Stimulated activated effector memory CD8-positive, alpha-beta T cell treated with anti-CD3 and anti-CD28 coated beads, Interleukin-12 subunit alpha, Interleukin-12 subunit beta, amount 100 ng/mL, for 72 hours (primary cell): Measurements from ENCODE around the gene PPP1R9B.

Source experiments
- ATAC-seq: fragments of 150-1000 bp; cut with Tn5 transposase; 2 replicates; pipeline ENCODE4 v1.10.0; 2021
- DNase-seq, 2 donors: peaks; one replicate each; pipeline ENCODE4 v3.0.0; 2021 to 2022; ENCODE audit warnings: low spot score in 2 of 2
- H3K27ac Mint-ChIP-seq: one replicate; pipeline ENCODE4 v1.8.0; 2022; ENCODE audit warnings: mild to moderate bottlenecking, mixed read lengths
- H3K36me3 Mint-ChIP-seq: one replicate; pipeline ENCODE4 v1.8.0; 2022; ENCODE audit warnings: mild to moderate bottlenecking, mixed read lengths
- H3K4me1 Mint-ChIP-seq: one replicate; pipeline ENCODE4 v1.8.0; 2022; ENCODE audit warnings: mixed read lengths
- H3K4me3 Mint-ChIP-seq: one replicate; pipeline ENCODE4 v1.8.0; 2022; ENCODE audit warnings: mild to moderate bottlenecking, mixed read lengths
- H3K9me3 Mint-ChIP-seq: one replicate; pipeline ENCODE4 v1.8.0; 2022; ENCODE audit warnings: mixed read lengths

The PPP1R9B gene

DNA sequence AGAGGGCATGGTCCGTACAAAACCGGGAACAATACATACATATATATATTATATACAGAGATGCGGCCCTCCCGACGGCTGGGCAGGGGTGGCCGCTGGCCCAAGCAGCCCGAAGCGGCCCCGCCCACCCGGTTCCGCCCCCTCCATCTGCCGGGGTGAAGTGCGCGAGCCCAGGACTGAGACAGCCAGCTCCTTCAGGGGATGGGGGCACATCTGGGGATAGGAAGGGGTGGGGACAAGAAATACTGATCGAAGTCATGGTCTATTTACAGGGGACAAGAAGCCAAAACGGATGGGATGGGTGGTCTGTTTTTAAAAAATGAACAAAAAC, 16.7 kb downstream of the PPP1R9B start:
- Mint-ChIP-seq H3K9me3 (no peaks in the 10 kb centered on the region), H3K4me1 (peaks cover 48% of the 10 kb centered on the region), H3K4me3 (no peak overlapping the region), H3K27ac (no peak overlapping the region), H3K36me3 (peaks cover 72% of the 10 kb centered on the region)
- no peak for DNase-seq
- no peak for ATAC-seq

DNA sequence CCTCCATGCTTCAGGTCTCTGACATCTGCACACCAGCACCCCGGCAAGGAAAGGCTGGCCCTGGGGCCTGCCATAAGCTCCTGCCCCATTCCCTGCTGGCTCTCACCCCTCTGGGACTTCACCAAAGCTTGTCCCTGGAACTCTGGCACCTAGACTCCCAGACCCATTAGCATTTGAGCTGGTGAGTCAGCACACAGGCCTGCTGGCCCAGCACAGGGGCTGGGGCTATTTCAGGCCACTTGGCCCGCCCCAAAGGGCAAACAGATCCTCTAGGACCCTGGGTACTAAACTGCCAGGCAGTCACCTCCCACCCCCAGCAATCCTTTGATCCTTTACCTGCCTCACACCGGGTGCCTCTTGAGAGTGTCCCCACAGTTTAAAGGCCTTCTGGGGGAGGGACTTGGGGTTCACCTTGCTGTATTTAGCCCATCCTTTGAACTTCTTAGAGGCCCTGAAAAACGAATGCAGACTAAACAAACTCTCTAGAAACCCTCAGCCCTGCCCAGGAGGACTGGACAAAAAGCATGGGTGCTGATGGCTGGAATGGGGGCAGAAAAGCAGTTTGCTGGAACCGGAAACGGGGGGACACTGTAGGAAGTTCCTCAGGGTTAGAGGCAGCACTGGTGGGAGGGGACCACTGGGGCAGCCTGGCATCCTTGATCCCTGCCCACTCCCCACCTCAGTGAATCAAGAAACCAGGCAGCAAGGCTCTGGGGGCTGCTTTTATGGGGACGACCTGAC, 17.3 kb downstream of the PPP1R9B start:
- no peak overlapping the region for H3K4me3 Mint-ChIP-seq
- H3K9me3 Mint-ChIP-seq = no peaks in the 10 kb centered on the region
- peaks cover 53% of the 10 kb centered on the region for H3K4me1 Mint-ChIP-seq
- ATAC-seq (no peak), DNase-seq (no peak)
- peaks cover 72% of the 10 kb centered on the region for H3K36me3 Mint-ChIP-seq
- no peak overlapping the region for H3K27ac Mint-ChIP-seq

DNA sequence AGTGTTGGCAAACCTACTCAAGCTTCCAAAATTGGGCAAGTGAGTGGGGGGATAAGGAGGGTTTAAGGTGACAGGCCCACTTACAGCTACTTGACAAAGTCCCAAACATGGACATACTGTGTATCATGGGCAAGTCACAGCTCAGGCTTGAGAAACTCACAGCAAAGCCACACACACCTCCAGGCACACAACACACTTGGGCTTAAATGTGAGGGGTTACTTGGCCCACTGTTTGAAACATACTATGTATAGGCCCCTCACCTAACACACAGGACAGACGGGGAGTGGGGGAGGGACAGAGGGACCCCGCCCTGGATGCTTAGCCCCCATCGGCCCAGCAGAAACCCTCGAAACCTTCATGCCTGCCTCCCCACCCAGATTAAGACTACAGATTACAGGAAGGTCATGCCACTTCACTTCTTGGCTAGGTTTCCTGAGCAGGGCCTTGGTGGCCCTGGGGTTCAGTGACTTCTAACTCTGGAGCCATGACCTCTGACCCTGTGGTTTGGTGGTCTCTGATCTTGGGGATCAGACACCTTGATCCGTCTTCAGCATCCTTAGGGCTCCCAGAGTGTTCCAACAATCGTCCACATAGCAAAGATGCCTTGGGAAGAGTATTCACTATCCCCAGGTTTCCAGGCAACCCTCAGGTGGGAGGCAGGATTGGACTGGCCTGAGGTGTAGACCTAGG, 18.2 kb downstream of the PPP1R9B start:
- H3K36me3 Mint-ChIP-seq = peaks cover 63% of the 10 kb centered on the region
- peak overlapping the region; percentile 88 for H3K27ac Mint-ChIP-seq
- H3K4me1 Mint-ChIP-seq = peaks cover 52% of the 10 kb centered on the region
- no peaks in the 10 kb centered on the region for H3K9me3 Mint-ChIP-seq
- ATAC-seq (no peak), DNase-seq (no peak)
- H3K4me3 Mint-ChIP-seq = no peak overlapping the region

DNA sequence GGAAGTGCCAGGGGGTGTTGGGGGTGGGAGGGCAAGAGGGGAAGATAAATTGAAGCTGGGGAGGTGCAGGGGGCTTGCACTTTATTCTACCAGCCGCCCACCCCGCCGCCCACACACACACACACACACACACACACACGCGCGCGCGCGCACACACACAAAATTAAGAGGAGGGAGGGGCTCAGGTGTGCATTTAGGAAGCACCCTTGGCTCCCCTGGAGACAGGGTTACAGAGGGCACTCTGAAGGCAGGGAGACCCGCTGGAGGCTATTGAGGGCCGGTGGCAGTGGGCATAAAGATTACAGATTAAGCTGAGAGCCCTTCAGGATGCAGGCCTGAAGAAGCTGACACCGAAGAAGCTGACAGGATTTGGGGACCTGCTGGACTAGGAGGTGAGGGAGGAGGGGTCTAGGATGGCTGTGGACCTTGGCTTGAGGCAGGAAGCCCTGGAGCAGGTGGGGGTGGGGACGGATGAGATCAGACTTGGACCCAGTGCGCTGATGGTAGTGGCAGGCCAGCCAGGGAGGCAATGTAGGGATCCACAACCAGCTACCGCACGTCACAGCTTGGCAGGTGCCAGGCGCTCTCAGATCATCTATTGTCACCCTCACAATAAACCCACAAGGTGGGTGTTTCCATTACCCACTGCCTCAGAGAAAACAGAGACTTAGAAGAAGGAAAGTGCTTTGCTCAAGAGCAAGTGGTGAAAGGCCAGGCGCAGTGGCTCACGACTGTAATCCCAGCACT, 19.7 kb downstream of the PPP1R9B start:
- ATAC-seq (peak; percentile 4), DNase-seq (no peak)
- H3K36me3 Mint-ChIP-seq = peaks cover 47% of the 10 kb centered on the region
- H3K27ac Mint-ChIP-seq = peak overlapping the region; percentile 88
- no peaks in the 10 kb centered on the region for H3K9me3 Mint-ChIP-seq
- peaks cover 43% of the 10 kb centered on the region for H3K4me1 Mint-ChIP-seq
- peak overlapping the region; percentile 67 for H3K4me3 Mint-ChIP-seq

DNA sequence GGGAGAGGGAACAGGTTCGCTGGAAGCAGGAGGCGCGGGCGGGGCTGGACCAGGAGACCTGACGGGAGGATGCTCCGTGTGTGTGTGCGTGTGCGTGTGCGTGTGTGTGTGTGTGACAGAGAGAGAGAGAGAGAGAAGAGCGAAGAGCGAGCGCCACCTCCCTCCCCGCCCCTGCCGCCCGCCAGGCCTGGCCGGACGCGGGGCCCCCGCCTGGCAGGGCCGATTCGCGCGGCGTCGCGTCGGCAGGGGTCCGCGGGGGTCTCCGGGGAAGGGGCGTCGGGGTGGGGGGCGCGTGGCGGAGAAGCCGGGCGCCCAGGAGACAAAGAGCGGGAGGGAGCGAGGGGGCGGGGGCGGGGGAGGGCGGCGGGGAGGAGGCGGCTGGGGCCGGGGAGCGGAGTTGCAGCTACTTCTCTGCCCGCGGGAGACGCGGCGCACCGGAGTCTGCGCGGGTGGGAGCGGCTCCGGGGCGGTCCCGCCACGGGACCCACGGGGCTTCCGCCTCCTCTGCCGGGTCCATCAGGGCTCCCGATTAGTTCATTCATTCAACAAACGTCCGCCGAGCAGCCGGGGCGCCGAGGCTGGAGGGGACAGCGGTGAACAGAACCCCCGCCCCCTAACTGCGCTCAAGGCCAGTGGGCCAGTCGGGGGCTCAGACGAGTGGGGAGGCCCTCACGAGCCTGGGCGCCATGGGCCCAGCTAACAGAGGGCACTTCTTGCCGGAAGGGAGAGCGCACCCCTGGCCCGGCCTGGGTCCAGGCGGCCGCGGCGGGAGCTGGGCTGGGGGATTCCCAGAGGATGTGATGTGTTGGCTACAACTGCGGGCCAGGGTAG, 20.5 kb downstream of the PPP1R9B start, which contains the start of gene SAMD14:
TSS of gene SAMD14 (minus strand) at position 433 of the 831 bp plus-strand sequence. CDS start 5,201 bp downstream, outside the sequence.
- H3K4me1 Mint-ChIP-seq = peaks cover 43% of the 10 kb centered on the region
- H3K36me3 Mint-ChIP-seq = peaks cover 42% of the 10 kb centered on the region
- H3K27ac Mint-ChIP-seq = peak within 1 kb of the TSS; percentile 88
- peak; percentile 69 for ATAC-seq
- DNase-seq = peak in 1 of 2 donors; percentile 69
- no peaks in the 10 kb centered on the region for H3K9me3 Mint-ChIP-seq
- peak within 1 kb of the TSS; percentile 67 for H3K4me3 Mint-ChIP-seq

DNA sequence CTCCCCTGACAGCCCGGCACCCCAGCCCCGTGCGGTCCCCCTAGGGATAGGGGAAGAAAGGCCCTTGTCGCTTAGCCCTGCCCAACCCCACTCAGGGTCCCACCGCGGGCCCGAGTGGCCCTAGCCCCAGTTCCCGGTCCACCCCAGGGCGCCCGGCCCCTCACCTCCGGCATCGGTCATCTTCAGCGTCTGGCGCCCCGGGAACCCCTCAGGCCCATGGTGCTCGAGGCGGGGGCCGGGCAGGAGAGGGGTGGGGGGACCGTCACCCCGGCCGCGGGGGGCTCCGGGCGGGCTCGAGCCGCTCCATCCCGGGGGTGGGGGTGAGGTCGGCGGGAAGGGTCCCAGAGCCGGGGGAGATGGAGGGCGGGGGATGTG, 21.1 kb downstream of the PPP1R9B start:
- Mint-ChIP-seq H3K27ac (no peak overlapping the region), H3K9me3 (no peaks in the 10 kb centered on the region)

DNA sequence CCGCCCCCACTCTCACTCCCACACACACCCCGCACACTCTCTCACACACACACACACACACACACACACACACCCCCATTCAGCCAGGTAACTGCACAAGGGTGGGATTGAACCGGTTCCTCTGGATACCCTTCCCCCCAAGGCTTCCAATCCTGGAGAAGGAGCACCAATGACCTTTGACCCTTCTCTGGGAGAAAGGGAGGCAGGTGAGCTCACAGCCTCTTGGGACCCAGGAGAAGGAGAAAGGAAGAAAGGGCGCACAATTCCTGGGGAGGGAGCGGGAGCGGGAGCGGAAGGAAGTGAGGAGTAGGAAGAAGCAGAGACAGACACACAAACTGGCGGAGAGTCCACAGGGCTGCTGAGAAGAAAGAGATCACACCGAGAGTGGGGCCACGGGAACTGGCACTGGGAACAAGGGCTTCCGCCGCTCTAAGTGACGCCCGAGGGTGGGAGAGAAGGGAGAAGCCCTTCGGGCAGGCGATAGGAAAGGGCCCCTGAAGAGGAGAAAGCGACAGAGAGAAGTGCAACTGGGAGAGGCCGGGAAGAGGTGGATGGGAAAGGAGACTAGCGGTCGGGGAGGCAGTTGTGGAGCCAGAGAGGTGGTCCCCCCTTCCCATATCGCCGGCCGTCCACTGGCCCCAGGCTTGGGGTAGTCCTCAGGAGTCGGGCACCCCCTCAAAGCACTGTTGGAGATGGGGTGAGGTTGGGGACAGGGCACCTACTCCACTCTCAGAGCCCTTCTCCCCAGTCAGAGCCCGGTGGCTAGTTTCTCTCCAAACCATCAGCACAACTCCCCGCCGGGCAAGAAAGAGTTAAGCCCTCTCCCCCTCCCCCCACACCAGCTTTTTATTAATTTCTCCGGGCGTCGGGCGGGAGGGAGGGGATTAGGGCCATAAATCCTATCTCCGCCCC, 21.8 kb downstream of the PPP1R9B start:
- H3K27ac Mint-ChIP-seq = peak overlapping the region; percentile 50
- no peaks in the 10 kb centered on the region for H3K9me3 Mint-ChIP-seq
- peaks cover 38% of the 10 kb centered on the region for H3K4me1 Mint-ChIP-seq
- no peak for DNase-seq
- no peak for ATAC-seq
- peaks cover 31% of the 10 kb centered on the region for H3K36me3 Mint-ChIP-seq
- peak overlapping the region; percentile 67 for H3K4me3 Mint-ChIP-seq

More for the DNA sequence above, 21.1 kb downstream of the PPP1R9B start:
- no peak for DNase-seq
- peaks cover 38% of the 10 kb centered on the region for H3K36me3 Mint-ChIP-seq
- peak overlapping the region; percentile 67 for H3K4me3 Mint-ChIP-seq
- peaks cover 43% of the 10 kb centered on the region for H3K4me1 Mint-ChIP-seq
- ATAC-seq = peak; percentile 1

DNA sequence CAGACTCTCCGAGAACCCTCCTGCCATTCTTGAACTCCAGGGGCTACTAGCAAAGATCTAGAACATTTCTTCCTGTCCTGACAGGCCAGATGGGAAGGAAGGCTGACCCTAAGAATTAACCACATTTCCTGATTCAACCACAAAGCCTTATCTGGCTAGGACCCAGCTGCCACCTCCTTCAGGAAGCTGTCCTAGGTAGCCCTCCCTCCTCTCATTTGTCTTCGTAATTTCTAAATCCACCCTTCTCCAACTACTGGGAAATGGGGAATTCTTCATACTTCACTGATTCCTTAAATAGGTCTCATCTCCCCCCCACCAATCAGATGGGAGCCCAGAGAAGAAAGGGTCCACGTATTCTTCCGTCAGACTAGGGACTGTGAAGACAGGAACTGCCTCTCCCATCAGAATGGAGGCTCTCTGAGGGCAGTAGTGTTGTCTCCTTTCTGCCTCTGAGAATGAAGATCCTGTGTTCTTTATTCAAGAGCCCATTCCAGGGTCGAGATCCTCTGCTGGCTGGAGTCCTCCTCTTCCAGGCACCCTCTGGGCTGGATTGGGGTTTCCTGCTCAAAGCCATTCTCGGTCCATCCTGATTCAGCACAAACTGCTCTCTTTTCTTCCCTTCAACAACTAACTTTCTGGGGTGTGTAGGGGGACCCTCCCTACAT, 22.6 kb downstream of the PPP1R9B start:
- H3K4me1 Mint-ChIP-seq = peaks cover 38% of the 10 kb centered on the region
- no peak for ATAC-seq
- H3K27ac Mint-ChIP-seq = no peak overlapping the region
- H3K36me3 Mint-ChIP-seq = peaks cover 25% of the 10 kb centered on the region
- no peaks in the 10 kb centered on the region for H3K9me3 Mint-ChIP-seq
- DNase-seq = no peak
- H3K4me3 Mint-ChIP-seq = no peak overlapping the region

DNA sequence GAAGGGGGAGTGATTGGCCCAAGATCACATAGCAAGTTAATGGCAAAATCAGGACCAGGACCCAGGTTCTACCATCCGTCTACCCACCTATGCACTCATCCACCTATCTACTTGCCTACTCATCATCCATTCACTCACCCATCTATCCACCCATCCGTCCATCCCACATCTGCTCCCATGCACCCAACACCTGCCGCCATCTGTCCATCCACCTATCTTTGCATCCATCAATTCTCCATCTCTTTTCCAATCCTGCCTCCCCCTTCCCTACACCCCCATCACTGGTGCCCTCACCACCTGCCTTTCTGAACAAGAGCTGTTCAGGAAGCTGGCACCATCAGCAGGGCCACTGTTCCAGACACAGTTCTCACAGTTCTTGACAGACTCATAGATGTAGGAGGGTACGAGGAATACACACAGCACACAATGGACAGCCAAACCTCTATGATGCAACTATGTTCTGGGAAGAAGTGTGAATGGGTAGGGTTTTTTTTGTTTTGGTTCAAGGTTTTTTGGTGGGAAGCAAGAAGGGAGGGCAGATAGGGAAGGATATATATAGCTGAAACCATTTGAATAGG, 25.0 kb downstream of the PPP1R9B start:
- peaks cover 14% of the 10 kb centered on the region for H3K36me3 Mint-ChIP-seq
- ATAC-seq (no peak), DNase-seq (no peak)
- no peak overlapping the region for H3K4me3 Mint-ChIP-seq
- no peak overlapping the region for H3K27ac Mint-ChIP-seq
- H3K4me1 Mint-ChIP-seq = peaks cover 17% of the 10 kb centered on the region
- no peaks in the 10 kb centered on the region for H3K9me3 Mint-ChIP-seq

DNA sequence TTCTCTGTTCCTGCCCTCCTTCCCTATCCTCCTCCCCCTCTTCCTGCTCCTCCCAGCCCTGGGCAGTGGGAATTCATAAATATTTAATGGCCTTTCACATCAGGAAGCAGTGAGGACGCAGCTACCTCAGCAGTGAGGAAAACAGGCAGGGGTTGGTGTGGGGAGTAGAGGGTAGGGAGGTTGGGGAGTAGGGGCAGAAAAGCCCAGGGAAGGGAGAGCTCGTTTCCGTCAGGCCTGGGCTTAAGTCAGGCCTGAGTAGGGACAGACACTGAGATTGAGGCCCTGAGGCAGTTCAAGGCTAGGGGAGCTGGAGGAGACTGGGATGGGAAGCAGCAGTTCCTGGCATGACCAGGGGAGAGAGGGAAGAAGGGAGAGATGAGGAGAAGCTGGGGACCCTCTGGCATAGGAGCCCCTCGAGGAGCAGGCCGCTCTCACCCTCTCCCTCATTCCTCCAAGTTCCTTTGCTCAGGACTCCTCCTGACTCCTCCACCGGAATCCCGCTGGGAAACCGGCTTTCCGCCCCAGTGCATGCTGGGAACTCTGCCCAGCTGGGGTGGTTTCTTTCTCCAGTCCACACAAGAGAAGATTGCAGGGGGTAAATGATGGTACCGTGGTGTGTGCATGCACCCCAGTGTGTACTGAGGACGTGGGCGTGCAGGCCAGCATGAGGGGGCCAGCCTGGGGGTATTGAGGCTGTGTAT, 26.7 kb downstream of the PPP1R9B start:
- no peaks in the 10 kb centered on the region for H3K9me3 Mint-ChIP-seq
- ATAC-seq = no peak
- peaks cover 6% of the 10 kb centered on the region for H3K36me3 Mint-ChIP-seq
- H3K27ac Mint-ChIP-seq = no peak overlapping the region
- peaks cover 13% of the 10 kb centered on the region for H3K4me1 Mint-ChIP-seq
- no peak overlapping the region for H3K4me3 Mint-ChIP-seq
- DNase-seq = no peak

DNA sequence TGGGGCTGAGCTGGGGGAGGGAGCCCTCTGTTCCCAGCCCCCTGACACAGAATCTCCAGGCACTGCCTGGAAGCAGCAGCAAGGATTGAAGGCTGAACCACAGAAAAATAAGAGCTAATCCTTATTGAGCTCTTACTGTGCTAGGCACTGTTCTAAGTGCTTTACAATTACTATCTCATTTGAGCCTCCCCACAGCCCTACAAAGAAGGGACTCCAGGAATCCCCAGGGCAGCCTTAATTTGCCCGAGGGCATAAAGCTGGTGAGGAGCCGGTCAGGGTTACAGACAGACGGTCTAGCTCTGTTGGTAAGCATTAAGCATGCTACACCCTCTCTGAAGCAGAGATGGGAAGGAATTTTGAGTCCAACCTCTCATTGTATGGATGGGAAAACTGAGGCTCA, 27.5 kb downstream of the PPP1R9B start:
- ATAC-seq (no peak), DNase-seq (no peak)
- Mint-ChIP-seq H3K36me3 (no peaks in the 10 kb centered on the region), H3K4me3 (no peak overlapping the region), H3K4me1 (peaks cover 4% of the 10 kb centered on the region), H3K27ac (no peak overlapping the region), H3K9me3 (no peaks in the 10 kb centered on the region)

DNA sequence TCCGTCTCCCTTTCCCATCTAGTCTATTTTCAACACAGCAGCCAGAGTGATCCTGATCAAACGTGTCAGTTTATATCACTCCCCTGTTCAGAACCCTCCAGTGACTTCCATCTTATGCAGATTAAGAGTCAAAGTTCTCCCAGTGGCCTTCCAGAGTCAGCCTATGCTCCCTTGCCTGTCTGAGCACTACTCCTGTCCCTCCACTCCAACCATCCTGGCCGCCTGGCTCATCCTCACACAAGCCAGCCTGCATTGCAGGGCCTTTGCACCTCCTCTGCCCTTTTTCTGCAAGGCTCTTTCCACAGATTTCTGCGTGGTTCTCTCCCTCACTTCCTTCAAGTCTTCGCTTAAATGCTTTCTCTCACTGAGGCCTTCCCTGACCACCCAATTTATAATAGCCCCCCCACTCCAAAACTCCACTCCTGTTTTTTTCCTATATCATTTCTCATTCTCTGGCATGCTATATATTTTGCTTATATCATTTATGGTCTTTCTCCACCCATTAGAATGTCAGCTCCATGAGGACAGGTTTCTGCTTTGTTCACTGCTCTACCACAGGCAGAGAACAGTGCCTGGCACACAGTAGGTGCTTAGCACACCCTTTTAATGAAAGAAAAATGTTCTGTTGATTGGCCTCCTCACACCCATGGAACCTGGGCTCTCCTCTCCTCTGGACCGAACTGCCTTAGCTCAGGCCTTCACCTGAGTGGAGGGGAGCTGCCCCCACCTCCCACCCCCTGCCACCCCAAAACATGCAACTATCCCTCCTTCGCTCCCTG, 29.8 kb downstream of the PPP1R9B start:
- Mint-ChIP-seq H3K27ac (no peak overlapping the region), H3K4me1 (peaks cover 9% of the 10 kb centered on the region), H3K9me3 (no peaks in the 10 kb centered on the region), H3K36me3 (no peaks in the 10 kb centered on the region), H3K4me3 (no peak overlapping the region)
- no peak for ATAC-seq
- DNase-seq = no peak
